Right ventricle myocardium superior (tissue), 1 donor: ENCODE measurements around the gene GALNTL6. TPM values are rescaled to one million over a fixed set of nuclear protein-coding genes. Genes with fewer than 3 reads are reported as not detected.

Experiments used
- ATAC-seq: fragments of 200-7000 bp; cut with Tn5 transposase; one replicate; pipeline ENCODE4 v1.9.1; 2020; ENCODE audit warnings: mild to moderate bottlenecking; ENCODE audit not compliant: poor library complexity
- DNase-seq: peaks from one replicate; pipeline ENCODE4 v3.0.0-alpha.2; 2020
- intact Hi-C: fragments of 100-400 bp; cut with DNase I; formaldehyde crosslinking; loops from one replicate; pipeline ENCODE4 v1.11.2; 2022
- total RNA-seq: library from RNA; stranded (reverse); fragmentation: NEBNext Ultra II Directional; extraction: Animal tissue kit (Norgen Biotek cat#: 25700); gene quantifications from one replicate; pipeline ENCODE4 v1.2.1, GENCODE V29; 2021
- donor health status: DM: no; HTN: yes; CAD: no; lungs with severe emphysema.

GALNTL6 gene
- total RNA-seq, 1 donor from 2014 or later = not detected

DNA sequence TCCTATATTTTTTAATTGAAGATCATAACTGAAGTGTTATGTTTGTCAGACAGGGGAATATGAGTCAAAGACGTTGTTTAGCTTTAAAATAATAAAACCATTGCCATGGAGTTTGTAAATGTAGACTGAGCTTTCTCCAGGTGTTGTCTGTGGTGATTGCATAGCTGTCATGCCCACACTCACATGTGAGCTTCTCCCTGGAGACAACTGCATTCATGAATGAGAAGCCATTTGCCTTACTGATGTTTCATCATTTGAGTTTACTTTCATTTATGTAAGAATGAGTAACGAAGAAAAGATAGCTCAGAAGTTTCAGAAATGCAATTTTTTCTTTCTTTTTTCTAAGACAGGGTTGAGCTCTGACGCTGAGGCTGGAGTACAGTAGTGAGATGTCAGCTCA lies 339.1 kb downstream of the GALNTL6 start:
- intact Hi-C loops = no loop called here
- ATAC-seq (no peak), DNase-seq (no peak)

DNA sequence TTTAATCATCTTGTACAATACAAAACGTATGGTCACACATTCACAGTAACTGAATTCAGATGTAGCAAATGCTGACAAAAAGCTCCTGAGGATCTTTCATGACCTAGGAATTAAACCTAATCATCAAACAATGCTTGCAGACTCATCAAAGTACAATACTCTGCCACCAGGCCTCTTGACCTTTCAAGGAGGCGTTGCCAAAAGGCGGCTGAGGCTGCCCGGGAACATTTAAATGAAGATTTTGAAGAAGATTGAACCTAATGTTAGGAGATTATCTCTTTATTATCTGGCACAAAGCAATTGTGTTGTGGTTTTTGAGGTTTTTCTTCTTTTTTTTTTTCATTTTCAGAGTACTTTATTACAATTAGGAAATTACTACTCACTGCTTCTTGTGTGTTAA lies 340.5 kb downstream of the GALNTL6 start:
- DNase-seq (no peak), ATAC-seq (no peak)
- intact Hi-C loops = no loop called here

DNA sequence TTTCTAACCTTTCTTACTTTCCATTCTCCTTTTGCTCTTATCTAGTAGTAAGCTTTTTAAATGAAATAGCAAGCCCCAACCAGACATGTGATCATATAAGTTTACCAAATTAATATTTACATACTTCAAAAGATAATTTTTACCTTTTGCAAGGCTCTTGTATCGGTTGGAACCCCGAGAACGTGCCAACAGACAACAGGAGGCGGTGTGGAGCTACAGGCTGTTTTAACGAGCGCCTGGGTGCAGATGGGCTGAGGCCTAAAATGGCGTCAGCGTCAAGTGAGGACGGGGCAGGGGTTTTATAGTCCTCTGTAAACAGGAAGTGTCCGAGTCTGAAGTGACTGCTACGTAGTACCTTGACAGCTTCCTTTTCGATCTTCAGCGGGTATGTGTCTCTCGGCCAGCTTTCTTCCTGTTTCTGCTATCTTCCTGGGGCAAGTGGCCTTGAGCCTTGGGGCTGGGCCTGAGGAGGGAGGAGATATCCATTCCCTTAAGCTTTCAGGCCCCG lies 342.7 kb downstream of the GALNTL6 start:
- ATAC-seq = no peak
- intact Hi-C loops = no loop called here
- DNase-seq = no peak

DNA sequence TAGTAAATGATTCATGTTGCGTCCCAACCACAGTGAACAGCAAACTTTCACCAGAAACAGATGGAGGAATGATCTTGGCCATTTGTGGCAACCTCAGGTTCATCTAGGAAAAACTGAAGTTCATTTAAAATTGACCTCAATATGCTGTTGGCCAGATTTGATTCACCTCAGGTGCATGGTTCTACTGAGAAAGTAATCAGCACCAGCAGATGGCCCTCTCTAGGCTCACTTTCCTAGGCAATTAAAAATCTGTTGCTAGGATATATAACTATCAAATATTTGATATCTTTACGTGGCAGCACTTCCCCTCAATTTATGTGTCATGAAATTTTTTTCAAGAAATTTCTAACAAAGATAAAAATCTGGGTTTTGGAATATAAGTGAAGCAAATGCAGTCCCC lies 344.7 kb downstream of the GALNTL6 start:
- intact Hi-C loops = no loop called here
- ATAC-seq = no peak
- DNase-seq = no peak

DNA sequence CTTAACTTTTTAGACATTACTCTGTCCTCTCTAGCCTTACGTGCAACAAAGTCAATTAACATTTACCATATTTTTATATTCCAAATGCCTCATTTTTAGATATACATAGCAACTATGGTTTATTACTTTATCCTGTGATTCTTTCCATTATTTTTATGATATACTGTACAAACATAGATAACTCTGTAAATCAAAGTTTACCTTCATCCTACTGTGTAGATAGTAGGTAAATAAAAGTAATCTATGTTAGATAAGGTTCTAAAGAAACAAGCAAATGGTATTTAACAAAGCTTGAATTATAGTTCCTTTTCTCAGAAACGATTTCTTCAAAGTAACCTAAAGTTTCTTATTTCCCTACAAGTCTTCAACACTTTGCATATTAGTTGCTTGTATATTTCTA lies 350.0 kb downstream of the GALNTL6 start:
- intact Hi-C loops = no loop called here
- no peak for DNase-seq
- ATAC-seq = no peak

DNA sequence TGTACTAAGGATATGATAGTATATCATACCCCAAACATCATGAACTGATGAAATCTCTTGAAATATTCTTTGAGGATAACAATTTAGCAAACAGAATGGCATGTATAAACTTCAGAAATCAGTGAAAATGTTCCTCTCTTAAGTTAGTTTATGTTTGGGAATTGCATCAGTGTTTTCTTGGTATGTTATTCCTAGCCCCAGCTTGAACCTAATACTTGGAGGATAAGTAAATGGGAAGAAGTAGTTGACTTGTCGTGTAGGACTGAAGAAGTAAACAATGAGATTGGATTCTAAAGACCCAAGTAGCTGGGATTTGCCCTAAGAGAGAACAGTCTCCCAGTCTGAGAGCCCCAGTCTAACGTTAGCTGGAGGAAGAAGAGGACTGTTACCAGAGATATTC lies 355.7 kb downstream of the GALNTL6 start:
- ATAC-seq (no peak), DNase-seq (no peak)
- intact Hi-C loops = no loop called here

DNA sequence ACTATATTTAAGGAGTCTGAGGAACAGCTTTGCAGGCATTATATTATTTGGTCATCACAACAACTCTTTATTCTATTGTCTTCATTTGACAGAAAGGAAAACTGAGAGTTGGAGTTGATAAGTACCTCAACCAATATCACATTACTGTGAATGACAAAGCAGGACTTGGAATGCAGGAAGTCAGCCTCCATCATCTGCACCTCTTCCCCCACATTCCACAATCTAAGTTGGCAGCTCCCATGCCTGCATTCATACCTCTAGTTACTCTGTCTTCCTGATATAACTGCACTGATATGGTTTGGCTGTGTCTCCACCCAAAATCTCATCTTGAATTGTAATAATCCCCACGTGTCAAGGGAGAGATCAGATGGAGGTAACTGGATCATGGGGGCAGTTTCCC lies 356.7 kb downstream of the GALNTL6 start:
- DNase-seq (no peak), ATAC-seq (no peak)
- intact Hi-C loops = no loop called here

DNA sequence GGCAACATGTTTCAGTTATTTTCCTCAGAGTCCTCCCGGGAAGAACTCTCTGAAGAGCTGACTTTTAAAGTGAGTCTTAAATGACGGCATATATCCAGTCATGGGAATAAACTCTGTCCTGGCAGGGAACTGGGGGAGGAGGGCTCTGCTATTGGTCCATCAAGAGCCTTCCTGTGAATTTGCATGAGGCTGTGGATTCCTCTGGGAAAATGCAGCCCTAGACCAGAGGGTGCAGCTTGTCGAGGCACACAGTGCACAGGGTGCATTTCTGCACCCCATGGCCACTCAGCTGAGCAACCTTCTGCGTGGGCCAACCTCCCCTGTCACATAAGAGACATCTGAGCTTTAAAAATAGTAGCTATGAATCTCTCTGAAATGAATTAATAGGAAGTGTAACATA lies 360.0 kb downstream of the GALNTL6 start:
- ATAC-seq (no peak), DNase-seq (no peak)
- intact Hi-C loops = no loop called here

DNA sequence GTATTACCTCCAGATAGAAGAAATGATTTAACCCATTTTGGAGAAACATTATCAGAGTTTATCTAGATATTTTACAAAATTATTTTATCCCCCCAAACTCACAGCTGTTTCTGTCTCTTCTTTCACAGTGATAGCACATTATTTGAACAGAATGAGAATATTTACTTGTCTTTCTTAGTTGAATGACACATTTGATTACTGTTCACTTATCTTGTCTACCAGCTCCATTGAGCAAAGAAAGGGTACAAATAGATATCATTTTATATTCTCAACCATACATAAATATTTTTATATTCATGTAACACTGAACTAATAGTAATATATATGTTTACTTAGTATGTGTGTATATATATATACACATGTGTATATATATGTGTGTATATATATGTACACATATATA lies 364.2 kb downstream of the GALNTL6 start:
- no peak for ATAC-seq
- intact Hi-C loops = no loop called here
- DNase-seq = no peak

DNA sequence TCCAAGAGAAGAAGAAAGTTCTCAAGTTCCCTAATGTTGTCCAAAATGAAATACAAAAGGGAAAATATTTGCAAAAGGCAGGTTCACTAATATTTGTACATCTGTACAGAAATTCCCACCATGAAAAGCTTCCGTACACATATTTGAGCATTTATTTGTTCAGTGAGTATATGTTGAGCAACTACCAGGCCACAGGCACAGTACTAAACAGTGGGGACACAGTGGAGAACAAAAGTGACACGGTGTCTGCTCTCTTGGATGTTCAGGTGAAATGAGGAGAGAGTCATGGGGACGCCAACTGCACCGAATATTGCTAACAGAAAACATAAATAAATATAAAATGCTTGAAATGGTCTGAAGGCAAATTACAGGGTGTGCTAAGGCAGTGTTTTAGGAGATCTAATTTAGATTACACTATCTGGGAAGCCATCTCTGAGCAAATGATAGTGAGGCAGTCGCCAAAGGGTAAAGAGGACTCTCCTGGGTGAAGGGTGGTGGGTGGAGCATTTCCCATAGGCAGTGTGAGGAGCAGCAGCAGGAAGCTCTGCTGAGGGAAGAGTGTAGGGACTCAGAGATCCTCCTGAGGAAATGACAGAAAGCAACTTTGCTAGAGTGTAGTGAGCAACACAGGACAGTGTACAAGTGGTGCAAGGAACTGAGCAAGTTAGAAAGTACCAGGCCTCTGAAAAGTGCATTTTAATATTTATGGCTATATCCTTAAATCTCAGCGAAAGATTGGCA lies 375.2 kb downstream of the GALNTL6 start:
- DNase-seq = no peak
- ATAC-seq = no peak
- intact Hi-C loops = no loop called here

DNA sequence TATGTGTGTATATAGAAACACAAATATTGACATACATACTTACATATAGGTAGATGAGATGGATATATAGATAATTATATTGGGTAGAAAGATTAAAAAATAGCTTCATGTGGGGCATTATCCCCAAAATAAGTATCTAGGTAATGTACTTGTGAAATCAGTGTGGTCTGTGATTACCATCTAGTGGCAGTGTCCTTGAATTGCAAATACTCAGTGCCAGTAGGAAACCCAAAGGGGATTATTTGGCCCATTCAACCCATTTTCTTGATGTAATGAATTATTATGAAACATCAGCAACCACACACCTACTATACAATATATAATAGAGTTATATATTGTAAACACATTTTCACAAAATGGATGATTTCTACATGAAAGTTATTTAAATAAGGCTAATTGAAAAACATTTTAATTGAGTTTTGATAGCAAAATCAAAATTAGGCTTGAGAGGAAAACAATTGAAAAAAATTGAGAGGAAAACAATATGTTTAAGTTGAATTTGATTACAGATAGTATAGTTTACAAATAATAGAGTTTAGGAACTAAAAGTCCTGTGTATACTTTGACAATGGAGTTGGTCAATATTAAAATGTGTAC lies 389.4 kb downstream of the GALNTL6 start:
- ATAC-seq (no peak), DNase-seq (no peak)
- intact Hi-C loops = no loop called here

DNA sequence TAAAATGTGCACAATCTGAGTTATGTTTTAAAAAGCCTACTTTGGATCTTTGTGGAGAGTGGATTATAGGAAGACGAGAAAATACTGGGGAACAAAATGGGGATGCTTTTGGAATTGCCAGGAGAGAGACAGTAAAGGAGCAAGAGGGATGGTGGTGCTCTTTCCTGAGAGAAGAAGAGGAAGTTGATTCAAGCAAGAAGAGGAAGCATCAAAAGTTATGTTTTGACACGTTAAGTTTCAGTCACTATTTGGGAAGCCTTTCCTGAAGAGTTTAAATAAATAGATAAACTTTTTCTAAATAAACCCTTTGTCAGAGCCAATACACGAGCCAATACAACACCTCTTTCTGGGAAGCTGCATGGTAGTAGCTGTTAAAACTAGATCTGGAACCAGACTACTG lies 394.1 kb downstream of the GALNTL6 start:
- no peak for DNase-seq
- intact Hi-C loops = no loop called here
- ATAC-seq = no peak

DNA sequence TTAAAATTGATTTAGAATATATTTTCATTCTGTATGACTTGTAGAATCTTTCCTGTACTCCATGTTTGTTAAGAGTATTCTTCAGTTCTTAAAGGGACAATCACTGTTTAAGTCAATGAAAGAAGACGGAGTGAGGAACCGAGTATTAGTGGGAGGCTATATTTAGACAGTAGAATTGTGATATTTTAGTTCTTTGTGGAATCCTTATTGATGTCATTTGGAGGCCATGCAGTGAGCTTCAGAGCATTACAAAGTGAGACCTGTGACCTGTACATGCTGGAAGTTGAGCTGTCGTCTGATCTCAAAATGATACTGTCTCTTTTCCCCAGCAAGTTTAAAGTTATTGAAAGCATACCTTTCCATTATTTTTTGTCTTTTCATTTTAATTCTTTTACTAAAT lies 394.7 kb downstream of the GALNTL6 start:
- no peak for ATAC-seq
- intact Hi-C loops = no loop called here

DNA sequence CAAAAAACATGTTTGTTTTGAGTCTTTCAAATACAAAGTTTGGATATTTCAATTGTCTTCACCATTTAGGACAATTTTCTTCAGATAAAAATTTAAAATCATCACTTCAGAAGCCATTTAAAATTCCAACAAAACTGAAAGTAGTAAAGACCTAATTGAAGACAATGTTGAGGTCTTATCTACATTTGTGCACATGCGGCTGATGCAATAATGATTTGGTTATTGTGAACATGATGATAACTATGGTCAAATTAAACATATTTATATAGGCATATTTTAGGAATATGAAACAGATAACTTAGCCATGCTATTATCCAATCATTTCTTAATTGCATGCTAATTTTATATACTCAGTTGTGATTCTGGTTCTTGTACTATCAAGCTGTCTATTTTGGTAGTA lies 407.5 kb downstream of the GALNTL6 start:
- ATAC-seq = no peak
- DNase-seq = no peak
- intact Hi-C loops = no loop called here

More for the DNA sequence above, 394.7 kb downstream of the GALNTL6 start:
- no peak for DNase-seq

DNA sequence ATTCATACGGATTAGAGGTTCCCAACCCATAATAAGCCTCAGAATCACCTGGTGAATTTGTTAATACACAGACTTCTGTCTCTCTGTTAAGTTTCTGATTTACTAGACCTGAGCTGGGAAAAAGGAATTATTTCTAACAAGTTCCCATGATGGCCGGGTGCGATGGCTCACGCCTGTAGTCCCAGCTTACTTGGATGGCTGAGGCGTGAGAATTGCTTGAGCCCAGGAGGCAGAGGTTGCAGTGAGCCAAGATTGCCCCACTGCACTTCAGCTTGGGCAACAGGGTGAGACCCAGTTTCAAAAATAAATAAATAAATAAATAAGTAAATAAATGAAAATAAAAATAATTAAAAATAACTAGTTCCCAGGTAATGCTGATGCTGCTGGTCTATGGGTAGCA lies 412.3 kb downstream of the GALNTL6 start:
- DNase-seq (no peak), ATAC-seq (no peak)
- intact Hi-C loops = no loop called here

DNA sequence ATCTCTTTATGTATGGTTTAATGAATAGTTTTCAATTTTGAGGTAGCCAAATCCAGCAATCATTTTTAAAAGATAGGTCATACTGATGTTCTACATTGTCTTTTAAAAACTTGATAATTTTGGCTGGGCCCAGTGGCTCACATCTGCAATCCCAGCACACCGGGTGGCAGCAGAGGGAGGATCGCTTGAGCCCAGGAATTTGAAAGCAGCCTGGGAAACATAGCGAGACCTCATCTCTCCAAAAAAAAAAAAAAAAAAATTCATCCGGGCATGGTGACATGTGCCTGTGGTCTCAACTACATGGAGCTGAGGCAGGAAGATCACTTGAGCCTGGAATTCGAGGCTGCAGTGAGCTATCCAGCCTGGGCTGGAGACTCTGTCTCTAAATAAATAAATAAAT lies 419.8 kb downstream of the GALNTL6 start:
- no peak for DNase-seq
- no peak for ATAC-seq
- intact Hi-C loops = no loop called here

DNA sequence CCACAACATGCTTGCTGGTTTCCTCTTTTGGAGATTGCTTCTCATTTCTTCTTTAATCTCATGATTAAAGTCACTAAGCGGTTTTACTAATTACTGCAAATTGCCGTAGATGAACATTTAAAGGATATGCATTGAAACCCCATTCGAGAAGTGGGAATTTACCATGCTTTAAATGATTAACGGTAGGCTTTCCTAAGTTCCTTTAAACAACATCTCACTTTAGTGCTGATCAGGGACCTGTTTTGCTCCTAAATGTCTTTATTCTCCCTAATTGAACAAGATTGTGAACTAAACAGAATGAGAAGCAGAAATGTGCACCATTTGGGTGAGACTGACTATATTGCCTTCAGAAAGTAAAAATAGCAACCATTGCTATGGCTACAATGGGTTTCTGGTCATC lies 430.3 kb downstream of the GALNTL6 start:
- no peak for ATAC-seq
- DNase-seq = no peak
- intact Hi-C loops = no loop called here

DNA sequence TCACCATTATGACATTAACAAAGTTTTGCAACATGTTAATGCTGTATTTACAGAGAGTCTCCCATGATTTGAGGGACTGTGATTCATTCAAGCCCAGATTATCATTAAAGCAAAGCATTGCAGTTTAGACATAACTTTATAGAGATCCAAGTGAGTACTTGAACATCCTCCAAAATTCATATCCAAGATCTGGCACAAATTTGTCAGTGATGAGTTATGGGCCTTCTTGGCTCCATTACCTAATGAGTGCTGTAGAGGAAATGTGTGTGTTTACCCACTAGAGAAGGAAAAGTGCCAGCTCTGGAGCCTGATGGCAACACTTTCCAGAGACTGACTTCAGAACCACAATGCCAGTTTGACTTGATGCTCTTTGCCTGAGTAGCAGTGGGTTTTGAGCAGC lies 432.3 kb downstream of the GALNTL6 start:
- ATAC-seq = no peak
- DNase-seq = no peak
- intact Hi-C loops = no loop called here

DNA sequence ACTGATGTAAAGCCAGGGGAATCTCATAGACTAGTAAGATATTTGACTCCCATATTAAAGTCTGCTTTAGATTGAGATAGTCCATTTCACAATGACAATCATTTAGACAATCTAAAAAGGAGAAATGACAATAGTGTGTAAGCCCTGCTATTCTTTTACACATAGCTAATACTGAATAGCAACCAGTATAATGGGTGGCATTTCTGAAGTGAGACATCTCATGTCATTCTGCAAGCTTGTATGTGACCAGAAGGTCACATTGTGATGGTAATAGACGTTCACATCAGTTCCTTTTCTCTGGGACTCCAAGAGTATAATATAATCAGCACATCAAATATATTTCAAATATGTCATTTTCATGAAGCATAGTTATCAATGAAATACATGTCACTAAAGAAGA lies 440.2 kb downstream of the GALNTL6 start:
- intact Hi-C loops = no loop called here
- DNase-seq = no peak
- ATAC-seq = no peak

DNA sequence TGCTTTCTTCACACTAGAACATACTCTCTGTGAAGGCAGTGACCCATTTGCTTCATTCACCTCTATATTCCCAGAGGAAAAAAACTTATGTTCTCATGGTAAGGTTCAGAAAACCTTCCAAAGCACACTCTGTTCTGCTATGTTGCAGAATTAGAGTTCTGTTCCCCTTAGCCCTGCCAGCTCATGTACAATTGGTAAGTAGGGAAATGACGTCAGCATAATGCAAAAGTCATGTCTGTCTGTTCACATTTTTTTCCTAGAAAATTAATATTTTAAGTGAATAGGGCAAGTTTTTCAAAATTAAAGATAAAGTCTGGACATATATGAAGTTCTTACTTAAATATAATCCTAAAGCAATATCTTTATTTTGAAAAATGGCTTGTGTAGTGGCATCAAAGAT lies 443.6 kb downstream of the GALNTL6 start:
- intact Hi-C loops = no loop called here
- ATAC-seq (no peak), DNase-seq (no peak)

DNA sequence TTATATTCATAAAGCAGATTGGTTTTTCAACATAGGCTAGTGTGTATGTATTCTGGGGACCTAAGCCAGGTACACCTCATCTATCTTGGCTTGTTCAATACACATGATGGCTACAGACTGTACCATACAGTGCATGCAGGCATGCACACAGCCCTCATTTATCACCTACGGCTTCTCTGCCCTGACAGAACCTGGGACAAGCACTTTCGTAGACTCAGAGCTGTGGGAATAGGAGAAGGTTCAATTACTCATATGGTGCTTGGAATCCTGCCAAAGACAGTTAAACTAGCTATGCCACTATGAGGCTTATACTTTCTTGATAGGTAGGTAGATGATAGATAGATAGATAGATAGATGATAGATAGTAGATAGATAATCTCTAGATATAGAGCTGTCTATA lies 457.2 kb downstream of the GALNTL6 start:
- DNase-seq (no peak), ATAC-seq (no peak)
- intact Hi-C loops = no loop called here
